Loucy (cell line): Measurements from ENCODE around the gene BRINP3.

Experiments
- H2AFZ ChIP-seq: fragments of 200-600 bp; sonication (generic); 2 replicates; pipeline ENCODE4 v1.6.0; 2016; ENCODE audit warnings: antibody characterized with exemption, mild to moderate bottlenecking, low read length, moderate library complexity
- H3F3A ChIP-seq: fragments of 200-600 bp; 2 replicates; pipeline ENCODE4 v1.6.0; 2016; ENCODE audit warnings: antibody characterized with exemption, low read depth, mild to moderate bottlenecking
- H3K27me3 ChIP-seq: fragments of 200-600 bp; sonication (generic); 2 replicates; pipeline ENCODE4 v1.6.1; 2014; ENCODE audit warnings: low read length, mild to moderate bottlenecking; ENCODE audit not compliant: insufficient read depth, poor library complexity, severe bottlenecking
- H3K36me3 ChIP-seq: fragments of 200-600 bp; sonication (generic); 2 replicates; pipeline ENCODE4 v1.6.1; 2016; ENCODE audit warnings: low read length; ENCODE audit not compliant: insufficient read depth
- H3K4me1 ChIP-seq: fragments of 200-600 bp; sonication (generic); 2 replicates; pipeline ENCODE4 v1.5.1; 2014; ENCODE audit warnings: low read length, mild to moderate bottlenecking; ENCODE audit not compliant: insufficient read depth, poor library complexity, severe bottlenecking
- H3K4me2 ChIP-seq: fragments of 200-600 bp; sonication (generic); 2 replicates; pipeline ENCODE4 v1.6.0; 2014; ENCODE audit warnings: antibody characterized with exemption, low read length, low read depth, mild to moderate bottlenecking; ENCODE audit not compliant: poor library complexity, severe bottlenecking
- H3K4me3 ChIP-seq: fragments of 200-600 bp; sonication (generic); 2 replicates; pipeline ENCODE4 v1.5.1; 2014; ENCODE audit warnings: low read length, mild to moderate bottlenecking, mixed read lengths; ENCODE audit not compliant: poor library complexity, severe bottlenecking
- H3K79me2 ChIP-seq: fragments of 200-600 bp; sonication (generic); 2 replicates; pipeline ENCODE4 v1.6.1; 2014; ENCODE audit warnings: low read length; ENCODE audit not compliant: insufficient read depth
- H3K9ac ChIP-seq: fragments of 200-600 bp; sonication (generic); 2 replicates; pipeline ENCODE4 v1.6.0; 2014; ENCODE audit warnings: mild to moderate bottlenecking, low read depth, low read length, moderate library complexity; ENCODE audit not compliant: poor library complexity, severe bottlenecking
- H3K9me2 ChIP-seq: fragments of 200-600 bp; sonication (generic); replicated peaks from 2 replicates; pipeline ENCODE4 v1.6.1; 2016; ENCODE audit warnings: low read depth, low read length, mixed read lengths
- H3K9me3 ChIP-seq: fragments of 200-600 bp; sonication (generic); 2 replicates; pipeline ENCODE4 v1.6.1; 2014; ENCODE audit warnings: mild to moderate bottlenecking, antibody characterized with exemption, low read length, low read depth; ENCODE audit not compliant: insufficient read depth
- H4K20me1 ChIP-seq: fragments of 200-600 bp; sonication (generic); 2 replicates; pipeline ENCODE4 v1.6.0; 2014; ENCODE audit warnings: antibody characterized with exemption, low read length, mild to moderate bottlenecking; ENCODE audit not compliant: insufficient read depth, poor library complexity, severe bottlenecking
- CTCF ChIP-seq: fragments of 200-600 bp; sonication (generic); conservative IDR thresholded peaks from 2 replicates; pipeline ENCODE4 v1.5.1; 2014; ENCODE audit warnings: mild to moderate bottlenecking, antibody characterized with exemption, low read length
- EZH2phosphoT487 ChIP-seq: fragments of 200-600 bp; IDR thresholded peaks from 2 replicates; pipeline ENCODE4 v1.6.1; 2018; ENCODE audit warnings: antibody characterized with exemption, mild to moderate bottlenecking, moderate library complexity, borderline replicate concordance

The BRINP3 gene

GRCh38 chr1:190170321-190170720 lies 307.3 kb downstream of the BRINP3 start:
- Histone ChIP-seq H3K4me1 (no peaks in the 10 kb centered on the region), H2AFZ (no peak overlapping the region), H3K9me2 (no peaks in the 10 kb centered on the region)

GRCh38 chr1:190169311-190170067 lies 308.2 kb downstream of the BRINP3 start:
- H3K4me1 ChIP-seq = no peaks in the 10 kb centered on the region

More at GRCh38 chr1:190170321-190170720, 307.3 kb downstream of the BRINP3 start:
- Histone ChIP-seq H3K9me3 (no peaks in the 10 kb centered on the region), H3K4me2 (no peak overlapping the region), H4K20me1 (no peaks in the 10 kb centered on the region), H3K27me3 (no peaks in the 10 kb centered on the region), H3K4me3 (no peak overlapping the region), H3K36me3 (no peaks in the 10 kb centered on the region), H3K79me2 (no peaks in the 10 kb centered on the region), H3F3A (no peaks in the 10 kb centered on the region), H3K9ac (no peak overlapping the region)
- TF ChIP-seq EZH2phosphoT487 = no peak
- TF ChIP-seq CTCF = no peak

GRCh38 chr1:190168893-190169280 lies 308.8 kb downstream of the BRINP3 start:
- Histone ChIP-seq H3K4me2 (no peak overlapping the region), H3K4me3 (no peak overlapping the region)

More at GRCh38 chr1:190169311-190170067, 308.2 kb downstream of the BRINP3 start:
- Histone ChIP-seq H3K4me3 (no peak overlapping the region), H3K4me2 (no peak overlapping the region), H3K9me2 (no peaks in the 10 kb centered on the region), H3F3A (no peaks in the 10 kb centered on the region), H3K9ac (no peak overlapping the region), H3K36me3 (no peaks in the 10 kb centered on the region), H2AFZ (no peak overlapping the region), H3K27me3 (no peaks in the 10 kb centered on the region), H4K20me1 (no peaks in the 10 kb centered on the region), H3K79me2 (no peaks in the 10 kb centered on the region), H3K9me3 (no peaks in the 10 kb centered on the region)
- TF ChIP-seq EZH2phosphoT487 (no peak), CTCF (no peak)

More at GRCh38 chr1:190168893-190169280, 308.8 kb downstream of the BRINP3 start:
- Histone ChIP-seq H3K9ac (no peak overlapping the region), H3K9me2 (no peaks in the 10 kb centered on the region), H3K27me3 (no peaks in the 10 kb centered on the region), H4K20me1 (no peaks in the 10 kb centered on the region), H2AFZ (no peak overlapping the region), H3K79me2 (no peaks in the 10 kb centered on the region), H3K36me3 (no peaks in the 10 kb centered on the region), H3K9me3 (no peaks in the 10 kb centered on the region), H3K4me1 (no peaks in the 10 kb centered on the region), H3F3A (no peaks in the 10 kb centered on the region)
- TF ChIP-seq EZH2phosphoT487 (no peak), CTCF (no peak)
